HUES64 (cell line): Measurements from ENCODE around the gene SLC6A1. TPM values are rescaled to one million over a fixed set of nuclear protein-coding genes. Genes with fewer than 3 reads are reported as not detected.
A peak's percentile ranks its signal among the peaks of the same experiment; 100 is the strongest.

Source experiments
- H3K27ac ChIP-seq: 2 replicates; pipeline ENCODE4 v1.7.0; 2013; ENCODE audit warnings: low read depth, low read length, inconsistent platforms
- H3K27me3 ChIP-seq: 2 replicates; pipeline ENCODE4 v1.6.1; 2013; ENCODE audit warnings: mild to moderate bottlenecking, low read length; ENCODE audit not compliant: insufficient read depth
- H3K36me3 ChIP-seq: 2 replicates; pipeline ENCODE4 v1.6.1; 2013; ENCODE audit warnings: mild to moderate bottlenecking, low read length; ENCODE audit not compliant: insufficient read depth
- H3K4me1 ChIP-seq: 2 replicates; pipeline ENCODE4 v1.6.1; 2013; ENCODE audit warnings: mild to moderate bottlenecking, low read length, moderate library complexity; ENCODE audit not compliant: insufficient read depth
- H3K4me3 ChIP-seq: 2 replicates; pipeline ENCODE4 v1.5.1; 2013; ENCODE audit warnings: mild to moderate bottlenecking, low read length, moderate library complexity
- H3K9ac ChIP-seq: 2 replicates; pipeline ENCODE4 v1.6.1; 2013; ENCODE audit warnings: mild to moderate bottlenecking, low read depth, low read length
- H3K9me3 ChIP-seq: 2 replicates; pipeline ENCODE4 v1.6.1; 2013; ENCODE audit warnings: low read depth, low read length; ENCODE audit not compliant: insufficient read depth
- WGBS: fragments of 150-250, 120-280 bp; methylation state at CpG from one replicate; pipeline ENCODE4 v1.1.7; 2013; ENCODE audit warnings: missing lambda C conversion rate; 5-methylcytosine and 5-hydroxymethylcytosine counted together
- polyA plus RNA-seq, 2 experiments: library from polyadenylated mRNA; stranded (reverse); fragments of 50-300 nt; gene quantifications; one replicate each; pipeline ENCODE4 v1.2.3, GENCODE V29; 2013

Gene SLC6A1
- polyA plus RNA-seq (2013, experiment 1 of 2), result 0.30 TPM
- 0.38 TPM for polyA plus RNA-seq (2013, experiment 2 of 2)

DNA sequence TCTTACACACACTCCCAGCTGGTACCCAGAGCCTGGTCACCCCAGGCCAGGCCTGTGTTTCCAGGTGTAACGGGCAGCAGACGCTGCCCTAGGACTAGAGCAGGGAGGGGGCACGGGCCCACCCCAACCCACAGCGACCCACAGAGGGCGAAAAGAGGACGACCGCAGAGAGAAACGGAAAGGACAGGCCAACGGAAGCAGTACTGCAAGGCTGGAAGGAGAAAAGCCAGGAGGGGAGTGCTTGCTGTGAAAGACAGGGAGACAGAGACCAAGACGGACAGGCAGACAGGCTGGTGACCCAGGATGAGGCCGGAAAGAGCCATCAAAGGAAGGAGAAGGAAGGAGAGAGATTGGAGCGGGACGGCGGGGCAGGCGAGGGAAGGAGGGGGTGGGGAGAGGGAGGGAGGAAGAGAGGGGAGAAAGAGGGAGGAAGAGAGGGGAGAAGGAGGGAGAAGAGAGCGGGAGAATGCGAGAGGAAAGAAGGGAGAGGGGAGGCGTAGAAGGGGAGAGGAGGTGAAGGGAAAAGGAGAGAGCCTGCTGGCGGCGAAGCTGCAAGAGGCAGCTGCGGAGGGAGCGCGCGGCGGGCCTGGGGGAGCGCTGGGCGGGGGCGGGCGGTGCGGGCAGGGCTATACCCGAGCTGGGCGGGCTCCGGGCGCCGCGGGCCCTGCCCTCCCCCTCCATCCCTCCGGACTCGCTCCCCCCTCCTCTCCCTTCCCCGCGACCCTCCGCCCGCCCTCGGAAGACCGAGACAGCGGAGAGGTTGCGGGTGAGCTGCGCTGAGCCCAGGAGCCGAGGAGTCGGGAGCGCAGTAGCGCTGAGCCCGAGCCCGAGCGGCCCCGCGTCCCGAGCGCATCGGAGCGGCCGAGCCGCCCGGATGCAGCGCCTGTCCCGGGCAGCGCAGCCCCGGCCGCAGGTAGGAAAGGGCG, at the start of gene SLC6A1:
Gene SLC6A1, plus strand, starts transcription at position 732 of the 926 bp plus-strand sequence. CDS start 24,464 bp downstream, outside the sequence.
- Histone ChIP-seq H3K27ac (no peak within 1 kb of the TSS), H3K27me3 (peaks cover 60% of the 10 kb centered on the region), H3K9ac (no peak within 1 kb of the TSS), H3K4me3 (peak within 1 kb of the TSS; percentile 71), H3K9me3 (no peaks in the 10 kb centered on the region), H3K4me1 (no peaks in the 10 kb centered on the region), H3K36me3 (no peaks in the 10 kb centered on the region)
- WGBS, result under 1% methylated on average over 69 of the region's 69 CpGs

DNA sequence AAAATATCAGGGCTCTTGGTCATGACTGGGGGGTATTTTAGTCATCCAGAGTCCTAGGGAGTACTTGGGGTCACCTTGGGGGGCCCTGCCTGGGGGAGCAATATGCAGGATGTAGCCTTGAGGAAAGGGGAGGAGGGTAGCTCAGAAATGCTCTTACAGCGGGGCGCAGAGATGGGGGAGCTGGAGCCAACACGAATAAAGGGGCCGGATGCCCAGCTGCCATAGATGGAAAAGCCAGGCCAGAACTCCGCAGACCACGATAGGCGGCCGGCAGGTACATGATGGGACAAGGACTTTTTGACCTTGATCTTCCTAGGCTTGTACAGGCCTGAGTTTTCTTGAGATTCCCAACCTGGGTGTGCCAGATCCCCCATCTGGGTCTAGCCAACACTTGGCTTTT, 47.7 kb upstream of the SLC6A1 start:
- Histone ChIP-seq H3K27ac (no peak overlapping the region), H3K4me1 (no peaks in the 10 kb centered on the region), H3K4me3 (no peak overlapping the region), H3K36me3 (no peaks in the 10 kb centered on the region), H3K9me3 (peaks cover 8% of the 10 kb centered on the region; the same call in 1 of the 2 replicates), H3K9ac (no peak overlapping the region), H3K27me3 (no peaks in the 10 kb centered on the region)
- 95% methylated on average over 8 of the region's 8 CpGs for WGBS

DNA sequence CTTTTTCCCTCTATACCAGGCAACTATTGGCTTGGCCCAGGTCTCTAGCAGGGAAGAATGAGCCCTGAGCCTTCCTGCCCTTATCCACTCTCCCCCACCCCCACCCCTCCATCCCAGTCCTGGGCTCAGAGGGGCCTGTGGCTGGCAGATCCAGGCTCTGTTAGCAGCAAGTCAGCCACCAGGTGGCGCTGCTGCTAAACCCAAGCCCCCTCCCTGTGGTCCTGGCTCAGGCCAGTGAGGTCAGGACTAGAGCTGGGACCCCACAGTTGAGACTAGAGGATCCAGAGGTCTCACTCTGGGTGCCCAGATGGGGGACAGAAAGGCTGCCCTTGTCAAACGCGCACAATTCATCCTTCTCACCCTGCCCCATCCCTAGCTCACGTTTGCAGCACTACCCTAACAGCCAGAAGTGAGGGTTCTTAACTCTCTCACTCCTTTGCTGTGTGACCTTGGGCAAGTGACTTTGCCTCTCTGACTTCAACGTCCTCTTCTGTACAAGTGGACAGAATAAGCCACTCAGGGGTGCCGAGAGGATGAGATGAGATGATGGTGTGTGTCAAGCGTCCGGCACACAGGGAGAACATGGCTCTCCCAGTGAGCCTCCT, 46.8 kb upstream of the SLC6A1 start:
- no peak overlapping the region for H3K27ac ChIP-seq
- H3K4me3 ChIP-seq, result no peak overlapping the region
- no peaks in the 10 kb centered on the region for H3K4me1 ChIP-seq
- no peak overlapping the region for H3K9ac ChIP-seq
- no peaks in the 10 kb centered on the region for H3K27me3 ChIP-seq
- 55% methylated on average over 8 of the region's 8 CpGs for WGBS
- H3K9me3 ChIP-seq, result peaks cover 8% of the 10 kb centered on the region; the same call in 1 of the 2 replicates
- no peaks in the 10 kb centered on the region for H3K36me3 ChIP-seq

DNA sequence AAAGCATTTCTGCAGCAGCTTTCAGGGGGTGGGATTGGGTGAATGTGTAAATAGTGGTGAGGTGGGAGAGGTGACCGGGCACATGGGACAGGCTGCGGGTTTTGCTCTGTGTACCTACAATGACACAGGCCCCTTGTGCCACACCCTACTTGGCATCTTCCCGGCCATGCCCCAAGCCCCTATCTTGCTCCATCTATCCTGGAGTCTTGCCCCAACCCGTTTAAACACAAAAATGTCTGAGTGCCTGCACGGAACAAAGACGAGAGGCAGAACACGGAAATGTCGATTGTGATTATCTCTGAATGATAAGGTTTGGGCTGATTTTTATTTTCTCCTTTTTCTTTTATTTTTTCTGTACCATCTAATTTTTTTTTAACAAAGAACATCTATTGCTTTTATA, 46.0 kb upstream of the SLC6A1 start:
- no peaks in the 10 kb centered on the region for H3K36me3 ChIP-seq
- H3K9ac ChIP-seq, result no peak overlapping the region
- no peak overlapping the region for H3K27ac ChIP-seq
- no peaks in the 10 kb centered on the region for H3K27me3 ChIP-seq
- WGBS, result 95% methylated on average over 8 of the region's 8 CpGs
- peaks cover 8% of the 10 kb centered on the region; the same call in 1 of the 2 replicates for H3K9me3 ChIP-seq
- H3K4me3 ChIP-seq, result no peak overlapping the region
- H3K4me1 ChIP-seq, result no peaks in the 10 kb centered on the region

DNA sequence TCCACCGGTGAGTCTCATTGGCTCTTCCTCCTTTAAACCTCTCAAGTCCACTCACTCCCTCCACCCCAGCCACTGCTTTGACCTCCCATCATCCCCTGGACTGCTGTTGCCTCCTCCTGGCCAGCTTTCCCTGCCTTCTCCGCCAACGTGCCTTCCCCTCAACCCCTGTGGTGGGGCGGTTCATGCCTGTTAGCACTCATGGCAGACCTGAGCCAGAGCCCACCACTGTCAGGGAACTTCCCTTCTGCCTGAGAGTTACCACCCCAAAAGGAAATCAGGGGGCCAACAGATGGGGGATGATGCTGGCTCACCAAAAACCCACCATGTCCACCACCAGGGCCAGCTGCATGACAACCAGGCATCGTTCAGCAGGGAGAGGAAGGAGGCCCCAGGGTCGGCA, 44.2 kb upstream of the SLC6A1 start:
- H3K36me3 ChIP-seq, result no peaks in the 10 kb centered on the region
- 87% methylated on average over 6 of the region's 6 CpGs for WGBS
- H3K9ac ChIP-seq, result no peak overlapping the region
- H3K4me1 ChIP-seq, result no peaks in the 10 kb centered on the region
- no peaks in the 10 kb centered on the region for H3K9me3 ChIP-seq
- H3K27ac ChIP-seq, result no peak overlapping the region
- no peak overlapping the region for H3K4me3 ChIP-seq
- H3K27me3 ChIP-seq, result no peaks in the 10 kb centered on the region

DNA sequence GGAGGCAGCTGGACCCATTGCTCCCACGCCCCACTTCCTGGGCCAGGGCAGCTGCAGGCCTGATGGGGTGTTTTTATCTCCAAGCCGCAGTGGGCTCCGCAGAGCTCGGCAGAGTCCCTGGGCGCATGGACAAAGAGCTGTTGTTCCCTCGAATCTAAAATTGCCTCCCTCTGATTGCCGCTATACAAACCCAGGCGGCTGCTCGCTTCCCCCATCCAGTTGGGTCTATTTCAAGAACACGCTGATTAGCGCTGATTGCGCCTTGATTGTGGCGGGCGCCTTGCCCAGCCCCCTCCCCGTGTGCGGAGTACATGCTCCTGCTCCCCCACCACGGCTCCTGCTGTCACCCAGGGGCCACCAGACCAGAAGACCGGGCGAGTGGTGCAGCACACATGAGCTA, 43.4 kb upstream of the SLC6A1 start:
- no peaks in the 10 kb centered on the region for H3K36me3 ChIP-seq
- H3K9ac ChIP-seq, result no peak overlapping the region
- no peaks in the 10 kb centered on the region for H3K27me3 ChIP-seq
- H3K4me3 ChIP-seq, result no peak overlapping the region
- H3K27ac ChIP-seq, result no peak overlapping the region
- 93% methylated on average over 19 of the region's 19 CpGs for WGBS
- no peaks in the 10 kb centered on the region for H3K4me1 ChIP-seq
- H3K9me3 ChIP-seq, result no peaks in the 10 kb centered on the region

DNA sequence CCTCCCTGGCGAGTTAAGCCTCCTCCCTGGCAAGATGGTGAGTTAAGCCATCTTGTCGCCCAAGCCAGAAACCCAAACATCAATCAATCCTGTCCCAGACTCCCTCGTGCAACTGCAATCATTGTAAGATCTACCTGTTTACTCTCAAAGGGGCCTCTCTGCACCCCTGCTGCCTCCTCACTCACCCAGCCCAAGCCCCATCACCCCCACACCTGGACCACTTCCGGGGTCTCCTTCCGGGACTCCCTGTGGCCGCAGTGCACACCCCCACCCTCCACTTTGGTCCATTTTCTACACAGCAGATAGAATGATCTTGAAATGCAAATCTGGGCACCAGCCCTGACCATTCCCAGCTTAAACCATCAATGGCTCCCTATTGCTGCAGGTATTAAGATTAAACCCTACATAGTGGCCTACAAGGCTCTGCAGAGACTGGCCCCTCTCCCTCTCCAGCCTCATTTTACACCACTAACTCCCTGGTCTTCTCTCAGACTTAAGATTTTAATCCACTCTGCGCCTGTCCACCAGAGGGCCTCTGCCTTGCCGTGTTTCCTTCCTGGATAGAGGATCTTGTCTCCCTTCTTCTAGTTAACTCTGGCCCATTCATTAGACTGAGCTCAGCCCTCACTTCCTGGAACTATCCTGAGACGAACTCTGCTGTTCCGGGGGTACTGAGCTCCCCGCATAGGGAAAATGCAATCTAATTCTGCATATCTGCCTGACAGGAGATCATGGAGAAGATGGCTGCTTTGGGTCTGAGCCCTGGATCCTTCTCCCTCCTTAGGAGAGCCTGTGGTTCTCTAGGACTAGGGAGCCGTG, 41.9 kb upstream of the SLC6A1 start:
- no peak overlapping the region for H3K4me3 ChIP-seq
- no peak overlapping the region for H3K27ac ChIP-seq
- no peaks in the 10 kb centered on the region for H3K4me1 ChIP-seq
- no peaks in the 10 kb centered on the region for H3K9me3 ChIP-seq
- H3K36me3 ChIP-seq, result no peaks in the 10 kb centered on the region
- no peaks in the 10 kb centered on the region for H3K27me3 ChIP-seq
- H3K9ac ChIP-seq, result no peak overlapping the region
- 71% methylated on average over 12 of the region's 12 CpGs for WGBS

DNA sequence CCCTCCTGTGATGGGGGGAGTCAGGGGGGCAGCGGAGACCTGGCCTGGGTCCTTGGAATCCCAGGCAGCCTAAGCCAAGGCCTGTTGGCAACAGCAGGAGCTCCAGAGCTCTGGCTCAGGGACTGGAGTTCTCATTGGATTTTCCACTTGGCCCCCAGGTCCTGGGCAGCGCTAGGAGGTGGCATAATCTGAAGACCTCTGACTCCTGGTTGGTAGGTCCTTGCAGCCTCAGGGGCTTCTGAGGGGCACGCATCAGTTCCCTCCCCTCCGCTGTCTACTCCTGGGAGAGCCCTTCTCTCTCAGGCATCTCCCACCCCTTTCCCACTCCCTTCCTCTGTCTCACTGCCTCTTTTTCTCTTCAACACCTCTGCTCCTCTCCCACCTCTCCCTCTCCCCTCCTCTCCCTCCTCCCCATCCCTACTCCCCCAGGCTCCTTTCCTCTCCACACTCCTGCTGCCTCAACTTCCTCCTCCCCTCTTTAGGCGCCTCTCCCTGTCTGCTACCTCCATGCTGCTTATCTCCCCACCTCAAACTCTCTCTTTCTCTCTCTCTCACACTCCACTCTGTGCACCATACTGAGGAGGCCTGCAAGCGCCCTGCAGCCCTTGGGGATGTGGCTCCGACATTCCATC, 41.1 kb upstream of the SLC6A1 start:
- H3K27ac ChIP-seq, result no peak overlapping the region
- 80% methylated on average over 7 of the region's 7 CpGs for WGBS
- no peaks in the 10 kb centered on the region for H3K9me3 ChIP-seq
- no peaks in the 10 kb centered on the region for H3K27me3 ChIP-seq
- no peaks in the 10 kb centered on the region for H3K4me1 ChIP-seq
- H3K9ac ChIP-seq, result no peak overlapping the region
- no peaks in the 10 kb centered on the region for H3K36me3 ChIP-seq
- H3K4me3 ChIP-seq, result no peak overlapping the region

DNA sequence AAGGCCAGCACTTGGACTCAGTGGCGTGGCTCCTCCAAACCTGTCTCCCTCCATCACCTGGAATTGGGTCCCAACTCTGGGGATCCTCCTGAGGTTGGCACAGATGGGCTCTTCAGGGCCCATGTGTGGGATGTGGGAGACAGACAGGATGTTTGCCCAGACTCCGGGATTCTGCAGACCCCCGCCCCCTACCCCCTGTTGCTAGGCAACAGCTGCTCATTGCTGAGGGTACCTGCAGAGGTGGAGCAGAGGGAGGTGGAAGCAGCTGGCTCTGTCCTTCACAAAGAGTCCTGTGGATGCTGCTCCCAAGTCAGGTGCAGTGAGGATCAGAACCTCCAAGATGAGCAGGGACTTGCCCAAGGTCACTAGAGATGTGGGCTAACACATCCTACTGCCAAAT, 40.0 kb upstream of the SLC6A1 start:
- H3K27me3 ChIP-seq, result no peaks in the 10 kb centered on the region
- H3K9ac ChIP-seq, result no peak overlapping the region
- H3K4me1 ChIP-seq, result no peaks in the 10 kb centered on the region
- H3K36me3 ChIP-seq, result no peaks in the 10 kb centered on the region
- 78% methylated on average over 3 of the region's 3 CpGs for WGBS
- no peak overlapping the region for H3K4me3 ChIP-seq
- H3K9me3 ChIP-seq, result no peaks in the 10 kb centered on the region
- no peak overlapping the region for H3K27ac ChIP-seq

DNA sequence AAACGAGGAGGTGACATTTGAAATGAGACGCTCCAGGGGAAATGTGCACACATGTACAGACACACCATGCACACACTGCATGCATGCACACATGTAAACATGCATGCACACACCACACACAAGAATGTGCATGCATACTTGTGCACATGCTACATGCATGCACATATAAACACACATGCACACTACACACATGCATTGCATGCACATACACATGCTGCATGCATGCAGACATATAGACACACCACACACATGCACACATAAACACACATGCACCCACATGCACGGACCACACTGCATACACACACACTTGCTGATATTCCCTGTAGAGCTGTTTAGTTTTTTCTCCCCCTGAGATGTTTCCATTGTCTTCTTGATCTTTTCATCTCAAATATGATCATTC, 37.8 kb upstream of the SLC6A1 start:
- Histone ChIP-seq H3K9ac (no peak overlapping the region), H3K27me3 (no peaks in the 10 kb centered on the region), H3K4me1 (no peaks in the 10 kb centered on the region), H3K36me3 (no peaks in the 10 kb centered on the region), H3K9me3 (no peaks in the 10 kb centered on the region), H3K27ac (no peak overlapping the region), H3K4me3 (no peak overlapping the region)
- WGBS, result 98% methylated on average over 3 of the region's 3 CpGs
